ENCODE results near the gene THSD8.
"Not testable (repeated sequence)": the region's sequence is repeated elsewhere in the genome, so short reads cannot be mapped to it uniquely, and the experiment has no call there.

THSD8 gene

GRCh38 chr19:12833738-12834565 lies 32.1 kb downstream of the THSD8 start:
- peak; percentile 34 for DNase-seq

GRCh38 chr19:12834566-12834943 lies 32.7 kb downstream of the THSD8 start, which contains the start of gene RTBDN:
TSS of gene RTBDN (minus strand) at chr19:12834579. CDS start at chr19:12829979, 4,600 bp downstream.
- no peak for DNase-seq

GRCh38 chr19:12834976-12835757 lies 33.3 kb downstream of the THSD8 start:
- DNase-seq, result peak; percentile 28

DNA sequence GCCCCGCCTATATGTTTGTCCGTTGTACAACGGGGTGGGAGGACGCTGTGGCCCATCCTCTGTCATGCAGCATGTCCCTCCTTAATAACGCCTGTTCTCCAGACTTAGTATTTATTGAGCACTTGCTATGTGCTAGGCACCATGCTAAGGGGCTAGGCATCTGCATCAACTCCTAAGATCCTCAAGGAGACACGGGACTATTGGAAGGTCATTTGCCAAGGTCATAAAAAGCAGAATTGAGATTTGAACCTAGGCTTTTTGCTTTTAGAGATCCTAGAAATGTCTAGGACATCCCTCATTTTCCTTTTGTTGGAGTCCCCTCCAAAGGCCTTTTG lies 34.6 kb downstream of the THSD8 start:
- no peak for DNase-seq

DNA sequence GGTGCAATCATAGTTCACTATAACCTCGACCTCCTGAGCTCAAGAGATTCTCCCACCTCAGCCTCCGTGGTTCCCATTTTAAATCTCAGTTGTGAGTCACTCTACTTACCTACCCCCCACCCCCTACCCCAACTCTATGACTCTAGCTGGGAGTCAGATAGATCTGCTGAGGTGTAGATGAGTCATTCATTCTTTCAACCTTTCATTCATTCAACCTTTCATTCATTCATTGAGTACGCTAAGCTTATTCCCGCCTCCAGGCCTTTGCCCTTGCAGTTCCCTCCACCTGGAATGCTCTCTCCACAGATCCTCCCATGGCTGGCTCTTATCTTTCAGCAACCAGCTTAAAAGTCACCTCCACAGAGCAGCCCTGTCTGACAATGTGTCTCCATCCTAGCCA lies 35.4 kb downstream of the THSD8 start:
- no peak for DNase-seq

- peak; percentile 34 for DNase-seq
Observed at GRCh38 chr19:12838182-12838885, 36.5 kb downstream of the THSD8 start, which contains the start of gene MAST1. TSS of gene MAST1 (plus strand) at chr19:12838515. CDS start at chr19:12838573, 58 bp downstream.

DNA sequence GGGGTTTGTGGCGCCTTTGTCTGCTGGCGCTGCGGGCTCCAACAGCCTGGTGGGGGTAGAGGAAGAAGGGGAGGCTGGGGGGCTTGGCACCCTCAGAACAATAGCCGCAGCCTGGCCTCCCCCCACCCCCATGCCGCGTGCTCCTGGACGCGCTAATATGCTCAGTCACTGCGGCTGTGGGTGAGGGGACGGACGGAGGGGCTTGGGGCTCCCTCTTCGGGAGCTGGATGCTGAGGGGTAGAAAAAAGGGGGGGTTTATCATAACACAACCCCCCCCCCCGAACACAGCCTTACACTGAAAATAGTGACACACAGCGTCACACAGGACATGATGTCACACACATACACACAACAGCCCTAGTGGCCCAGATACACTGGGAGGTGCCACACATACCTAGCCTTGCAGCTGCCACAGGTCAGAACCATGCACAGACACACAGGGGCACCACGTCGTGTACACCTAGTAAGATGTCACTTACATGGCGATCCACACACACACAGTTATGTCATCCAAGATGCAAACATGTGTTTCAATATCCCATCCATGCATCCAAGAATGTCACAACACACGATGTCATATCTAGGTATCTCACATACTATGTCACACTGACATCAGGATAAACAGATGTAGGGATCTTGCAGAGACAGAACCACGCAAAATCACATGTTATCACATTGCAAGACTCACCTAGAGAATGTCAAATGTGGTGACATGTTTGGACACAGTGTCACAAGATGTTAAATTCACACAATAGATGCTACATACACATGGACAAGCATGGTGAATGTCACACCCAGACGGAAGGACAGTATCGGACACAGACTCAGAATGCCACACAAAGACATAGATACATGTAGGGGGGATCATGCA lies 37.3 kb downstream of the THSD8 start:
- DNase-seq, result no peak

DNA sequence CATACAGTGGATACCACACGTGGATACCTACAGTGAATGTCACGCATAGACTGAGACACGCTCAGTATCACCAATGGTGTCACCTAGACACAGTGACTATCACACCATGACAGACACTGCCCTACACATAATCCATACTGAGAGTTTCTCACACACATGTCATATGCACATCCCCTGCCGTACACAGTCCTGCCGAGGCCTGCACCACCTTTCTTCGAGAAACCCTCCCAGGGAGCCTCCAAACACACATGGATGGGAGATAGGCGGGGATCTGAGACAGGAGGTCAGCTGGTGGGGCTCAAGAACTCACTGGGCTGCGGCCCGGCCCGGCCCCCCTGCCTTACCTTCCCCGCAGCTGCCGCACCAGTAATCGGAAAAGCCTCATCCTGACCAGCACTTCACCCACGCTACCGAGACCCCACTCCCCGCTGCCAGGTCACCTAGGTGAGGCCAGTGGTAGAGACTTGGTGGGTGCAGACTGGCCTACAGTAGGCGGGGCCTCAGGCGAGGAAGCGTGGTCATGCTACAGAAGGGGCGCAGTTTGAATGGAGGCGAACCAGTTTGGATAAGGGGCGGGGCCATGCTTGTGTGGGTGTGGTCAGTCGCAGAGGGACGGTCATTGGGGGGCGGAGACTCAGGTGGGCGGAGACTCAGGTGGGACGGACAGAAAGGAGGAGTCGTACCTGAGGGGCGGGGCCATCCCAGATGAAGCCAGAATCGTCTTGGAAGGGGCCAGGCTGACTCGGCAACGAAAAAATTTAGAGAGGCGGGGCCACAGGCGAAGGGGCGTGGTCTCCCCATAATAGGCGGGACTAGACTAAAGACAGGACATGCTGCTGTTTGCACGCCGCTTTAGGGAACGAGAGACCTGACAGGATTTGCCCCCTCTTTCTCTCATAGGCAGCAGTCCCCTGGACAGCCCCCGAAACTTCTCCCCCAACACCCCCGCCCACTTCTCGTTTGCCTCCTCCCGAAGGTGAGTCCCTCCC lies 38.5 kb downstream of the THSD8 start:
- peak; percentile 36 for DNase-seq

DNA sequence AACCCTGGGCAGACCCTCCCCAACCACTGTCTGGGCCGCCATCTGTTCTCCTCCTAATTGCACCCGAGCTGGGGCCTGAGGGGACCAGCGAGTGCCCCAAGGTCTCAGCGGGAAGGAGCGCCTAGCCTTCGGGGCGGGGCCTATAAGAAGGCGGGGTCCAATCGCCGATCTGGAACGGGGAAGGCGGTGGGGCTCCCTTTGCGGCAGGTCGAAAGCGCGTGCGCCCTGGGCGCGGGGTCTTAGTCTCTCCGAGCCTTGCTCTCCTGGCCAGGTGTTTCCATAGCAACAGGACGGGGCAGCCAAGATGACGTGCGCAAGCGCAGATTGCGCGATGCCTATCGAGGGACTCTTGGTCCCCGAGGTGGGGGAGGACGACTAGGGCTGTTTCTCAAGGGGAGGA lies 39.2 kb downstream of the THSD8 start:
- DNase-seq, result no peak

GRCh38 chr19:12842511-12842910 lies 40.6 kb downstream of the THSD8 start:
- no peak for DNase-seq

DNA sequence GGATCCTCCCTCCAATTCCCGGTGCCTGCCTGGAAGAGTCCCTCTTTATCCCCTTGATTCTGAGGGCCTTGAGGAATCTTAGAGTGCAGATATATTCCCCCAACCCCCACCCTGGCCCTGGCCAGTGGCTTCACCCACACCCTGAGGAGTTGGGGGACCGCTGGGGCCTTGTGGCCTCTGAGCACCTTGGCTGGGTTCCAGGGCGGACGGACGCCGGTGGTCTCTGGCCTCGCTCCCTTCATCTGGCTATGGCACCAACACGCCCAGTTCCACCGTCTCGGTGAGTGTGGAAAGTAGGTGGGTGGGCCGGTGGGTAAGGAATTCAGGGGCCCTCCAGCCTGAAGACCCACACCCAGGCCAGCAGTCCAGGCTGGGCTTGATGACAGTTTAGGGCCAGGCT lies 41.5 kb downstream of the THSD8 start:
- no peak for DNase-seq

DNA sequence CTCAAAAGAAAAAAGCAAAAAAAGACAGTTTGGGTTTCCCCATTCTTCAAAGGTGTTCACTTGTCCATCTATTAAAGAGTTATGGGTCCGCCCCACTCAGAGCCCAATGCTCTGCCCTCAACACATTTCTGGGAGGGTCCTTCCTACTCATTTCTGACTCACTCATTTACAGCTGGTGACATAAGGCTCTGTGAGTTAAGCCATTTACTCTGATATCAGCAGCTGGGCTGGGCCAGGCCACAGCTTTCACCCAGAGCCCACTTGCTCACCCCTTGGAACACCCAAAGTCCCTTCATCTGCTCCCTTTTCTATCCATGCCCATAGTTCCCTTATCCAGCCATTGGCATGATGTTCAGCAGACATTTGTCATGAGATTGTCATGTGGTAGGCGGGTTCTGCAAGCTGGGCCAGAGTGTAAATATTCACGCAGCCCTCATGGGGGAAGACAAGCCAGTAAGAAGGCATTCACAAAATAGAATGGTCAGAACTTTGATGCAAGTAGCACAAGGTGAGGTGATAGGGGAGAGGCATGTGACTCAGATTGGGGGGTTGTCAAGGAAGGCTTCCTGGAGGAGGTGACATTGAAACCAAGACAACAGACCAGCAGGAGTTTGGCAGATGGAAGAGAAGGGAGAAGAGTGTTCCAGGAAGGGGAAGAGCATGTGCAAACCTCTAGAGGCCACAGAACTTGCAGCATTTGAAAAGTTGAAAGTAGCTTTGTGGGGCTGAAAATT lies 42.3 kb downstream of the THSD8 start:
- DNase-seq, result no peak

GRCh38 chr19:12846613-12847012 lies 44.7 kb downstream of the THSD8 start:
- not testable (repeated sequence) for DNase-seq

GRCh38 chr19:12847159-12848139 lies 45.6 kb downstream of the THSD8 start:
- peak; percentile 87 for DNase-seq

Data from stimulated activated CD4-positive, alpha-beta T cell treated with anti-CD3 and anti-CD28 coated beads, Interleukin-4, amount 100 ng/mL, for 24 hours (primary cell).